ENCODE results near the gene DLST. TPM values are rescaled to one million over a fixed set of nuclear protein-coding genes. Genes with fewer than 3 reads are reported as not detected.
"Not testable (repeated sequence)": the region's sequence is repeated elsewhere in the genome, so short reads cannot be mapped to it uniquely, and the experiment has no call there.

DLST gene
- total RNA-seq, 1 donor from 2014 or later, result 101 TPM

DNA sequence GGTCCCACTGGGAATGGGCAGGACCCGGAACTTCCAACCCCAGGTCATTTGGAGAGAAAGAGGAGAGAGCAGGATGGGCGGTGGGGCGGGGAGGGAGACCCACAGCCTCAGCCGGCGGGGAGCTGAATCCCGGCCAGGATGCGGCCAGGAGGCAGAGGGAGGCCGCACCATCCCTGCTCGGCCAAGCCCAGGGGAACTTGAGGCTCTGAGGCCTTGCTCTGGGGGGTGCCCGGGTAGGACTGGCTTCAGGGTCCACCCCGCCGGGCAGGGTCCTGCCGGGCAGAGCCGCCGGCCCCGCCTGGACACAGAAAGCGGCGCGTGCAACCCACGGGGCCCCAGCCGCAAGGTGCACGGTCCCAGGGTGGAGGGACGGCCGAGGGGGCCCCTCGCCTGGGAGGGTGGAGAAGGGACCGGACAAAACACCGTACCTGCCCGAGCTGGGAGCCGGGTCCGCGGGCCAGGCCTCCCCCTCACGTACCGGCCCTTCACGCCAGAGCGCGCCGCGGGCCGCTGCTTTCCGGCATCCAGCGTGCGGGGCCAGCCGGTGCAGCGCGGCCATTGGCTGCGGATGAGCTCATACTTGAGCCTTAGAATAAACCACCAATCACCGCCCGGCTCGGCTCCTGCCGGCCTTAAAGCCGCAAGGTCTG, 41.2 kb downstream of the DLST start, which contains the start of gene RPS6KL1:
RPS6KL1 (minus strand) TSS at position 509 of the 650 bp plus-strand sequence. CDS start 1,719 bp downstream, outside the sequence.
- no peaks in the 10 kb centered on the region for H3K9me3 Mint-ChIP-seq (ENCODE audit: unreplicated experiment)
- no peak for DNase-seq (ENCODE audit: extremely low spot score, unreplicated experiment)
- no peaks in the 10 kb centered on the region for H3K4me1 Mint-ChIP-seq (ENCODE audit: unreplicated experiment)
- H3K27ac Mint-ChIP-seq (ENCODE audit: unreplicated experiment), result no peak within 1 kb of the TSS
- no peaks in the 10 kb centered on the region for H3K36me3 Mint-ChIP-seq (ENCODE audit: unreplicated experiment)
- peak within 1 kb of the TSS; percentile 48 for H3K4me3 Mint-ChIP-seq (ENCODE audit: unreplicated experiment)
- H3K27me3 Mint-ChIP-seq (ENCODE audit: unreplicated experiment), result peaks cover 20% of the 10 kb centered on the region
- no peak for TF ChIP-seq CTCF (IDR thresholded peaks at IDR 0.05)

GRCh38 chr14:74924061-74924460, 42.3 kb downstream of the DLST start:
- Mint-ChIP-seq H3K27ac (ENCODE audit: unreplicated experiment) (no peak overlapping the region), H3K4me1 (ENCODE audit: unreplicated experiment) (no peaks in the 10 kb centered on the region), H3K9me3 (ENCODE audit: unreplicated experiment) (no peaks in the 10 kb centered on the region), H3K36me3 (ENCODE audit: unreplicated experiment) (no peaks in the 10 kb centered on the region), H3K4me3 (ENCODE audit: unreplicated experiment) (no peak overlapping the region), H3K27me3 (ENCODE audit: unreplicated experiment) (peaks cover 24% of the 10 kb centered on the region)
- TF ChIP-seq CTCF (IDR thresholded peaks at IDR 0.05), result no peak
- no peak for DNase-seq (ENCODE audit: extremely low spot score, unreplicated experiment)

DNA sequence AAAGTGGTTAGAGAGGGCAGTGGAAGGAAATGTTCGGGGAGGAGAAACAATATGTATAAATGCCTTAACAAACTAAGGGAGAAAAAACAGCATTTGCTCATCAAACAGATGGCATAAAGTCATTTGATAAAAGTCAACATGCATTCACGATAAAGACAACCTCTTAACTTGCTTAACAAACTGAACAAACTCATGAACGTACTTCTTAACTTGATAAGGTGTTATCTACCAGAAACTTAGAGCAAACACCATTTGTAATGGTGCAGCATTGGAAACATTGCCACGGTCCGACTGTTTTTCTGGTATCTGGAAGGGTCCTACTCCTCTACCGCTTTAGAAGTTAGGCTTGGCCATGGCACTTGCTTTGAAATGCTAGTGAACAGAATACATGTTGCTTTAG, 45.5 kb downstream of the DLST start:
- TF ChIP-seq CTCF (IDR thresholded peaks at IDR 0.05), result no peak
- no peak overlapping the region for H3K4me3 Mint-ChIP-seq (ENCODE audit: unreplicated experiment)
- no peak for DNase-seq (ENCODE audit: extremely low spot score, unreplicated experiment)
- H3K27ac Mint-ChIP-seq (ENCODE audit: unreplicated experiment), result no peak overlapping the region
- no peaks in the 10 kb centered on the region for H3K36me3 Mint-ChIP-seq (ENCODE audit: unreplicated experiment)
- peaks cover 3% of the 10 kb centered on the region for H3K4me1 Mint-ChIP-seq (ENCODE audit: unreplicated experiment)
- no peaks in the 10 kb centered on the region for H3K9me3 Mint-ChIP-seq (ENCODE audit: unreplicated experiment)
- H3K27me3 Mint-ChIP-seq (ENCODE audit: unreplicated experiment), result peaks cover 29% of the 10 kb centered on the region

DNA sequence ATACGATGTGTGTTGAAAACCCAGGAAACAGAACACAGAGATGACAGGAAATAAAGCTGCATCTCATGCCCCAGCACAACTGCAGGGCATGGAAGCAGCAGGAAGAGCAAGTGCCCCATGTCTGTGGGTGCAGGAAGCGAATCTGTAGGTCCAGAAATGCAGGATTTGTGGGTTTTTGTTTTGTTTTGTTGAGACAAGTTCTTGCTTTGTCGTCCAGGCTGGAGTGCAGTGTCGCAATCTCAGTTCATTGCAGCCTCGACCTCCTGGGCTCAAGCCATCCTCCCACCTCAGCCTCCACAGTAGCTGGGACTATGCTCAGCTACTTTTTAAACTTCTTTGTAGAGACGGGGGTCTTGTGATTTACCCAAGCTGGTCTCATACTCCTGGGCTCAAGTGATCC, 47.5 kb downstream of the DLST start:
- Mint-ChIP-seq H3K4me3 (ENCODE audit: unreplicated experiment) (no peak overlapping the region), H3K27me3 (ENCODE audit: unreplicated experiment) (peaks cover 39% of the 10 kb centered on the region), H3K36me3 (ENCODE audit: unreplicated experiment) (no peaks in the 10 kb centered on the region), H3K4me1 (ENCODE audit: unreplicated experiment) (peaks cover 10% of the 10 kb centered on the region), H3K9me3 (ENCODE audit: unreplicated experiment) (no peaks in the 10 kb centered on the region), H3K27ac (ENCODE audit: unreplicated experiment) (no peak overlapping the region)
- no peak for TF ChIP-seq CTCF (IDR thresholded peaks at IDR 0.05)
- no peak for DNase-seq (ENCODE audit: extremely low spot score, unreplicated experiment)

- not testable (repeated sequence) for H3K27ac Mint-ChIP-seq (ENCODE audit: unreplicated experiment); H3K36me3 Mint-ChIP-seq (ENCODE audit: unreplicated experiment)
- H3K27me3 Mint-ChIP-seq (ENCODE audit: unreplicated experiment), result peaks cover 30% of the 10 kb centered on the region
Observed at GRCh38 chr14:74931744-74932143, 50.0 kb downstream of the DLST start.

More at GRCh38 chr14:74931744-74932143, 50.0 kb downstream of the DLST start:
- not testable (repeated sequence) for H3K4me1 Mint-ChIP-seq (ENCODE audit: unreplicated experiment); DNase-seq (ENCODE audit: extremely low spot score, unreplicated experiment); H3K4me3 Mint-ChIP-seq (ENCODE audit: unreplicated experiment); H3K9me3 Mint-ChIP-seq (ENCODE audit: unreplicated experiment)
